ENCODE data around the gene CNPY4. TPM values are rescaled to one million over a fixed set of nuclear protein-coding genes. Genes with fewer than 3 reads are reported as not detected.

CNPY4 gene
- total and polyA plus RNA-seq, 10 of the 15 experiments (the other 5 are each of a cell fraction or from before 2014, with no cell fraction given) = 2.5 to 9.2 (median 6.8) TPM

DNA sequence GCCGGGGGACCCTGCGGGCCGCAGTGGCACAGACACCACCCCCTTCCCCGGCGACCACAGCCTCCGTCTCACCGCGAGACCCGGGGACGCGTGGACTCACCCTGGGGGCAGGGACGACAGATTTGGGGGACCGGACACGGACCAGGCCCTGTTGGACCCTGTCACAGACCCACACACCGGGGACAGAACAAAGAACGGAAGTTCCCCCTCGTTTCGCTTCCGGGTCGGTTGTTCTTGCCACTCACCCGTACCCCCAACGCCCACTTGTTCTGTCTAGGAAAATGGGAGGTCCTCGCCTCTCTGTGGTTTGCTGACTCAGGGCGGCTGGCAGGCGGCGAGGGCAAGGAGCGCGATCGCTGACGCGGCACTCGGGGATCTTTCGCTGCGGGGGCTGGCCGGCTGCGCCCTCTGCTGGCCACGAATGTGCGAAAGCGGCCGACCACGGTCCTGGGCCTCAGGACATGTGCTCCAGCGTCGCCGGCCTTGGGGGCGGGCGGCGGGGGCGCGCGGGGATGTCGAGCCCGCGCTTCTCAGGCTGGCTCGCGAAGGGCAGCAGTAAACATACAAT lies 37.8 kb upstream of the CNPY4 start, which contains the start of gene ZNF3 (continued):
- TF ChIP-seq, protein P1, sequence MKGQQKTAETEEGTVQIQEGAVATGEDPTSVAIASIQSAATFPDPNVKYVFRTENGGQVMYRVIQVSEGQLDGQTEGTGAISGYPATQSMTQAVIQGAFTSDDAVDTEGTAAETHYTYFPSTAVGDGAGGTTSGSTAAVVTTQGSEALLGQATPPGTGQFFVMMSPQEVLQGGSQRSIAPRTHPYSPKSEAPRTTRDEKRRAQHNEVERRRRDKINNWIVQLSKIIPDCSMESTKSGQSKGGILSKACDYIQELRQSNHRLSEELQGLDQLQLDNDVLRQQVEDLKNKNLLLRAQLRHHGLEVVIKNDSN (IDR thresholded peaks at IDR 0.05; ENCODE audit: borderline replicate concordance, extremely low read length, insufficient read depth, low read depth, low read length) = no peak
- TF ChIP-seq WRNIP1 (IDR thresholded peaks at IDR 0.05; ENCODE audit: borderline replicate concordance, low read depth, low read length) (no peak), IRF5 (IDR thresholded peaks at IDR 0.05; ENCODE audit: borderline replicate concordance) (no peak), ELK1 (IDR thresholded peaks at IDR 0.05; ENCODE audit: low read depth, low read length) (peak; percentile 73; the same call in 1 of the 2 replicates), BCL11A (IDR thresholded peaks at IDR 0.05; ENCODE audit: low read depth, low read length) (0 out of 2 replicates have a peak, but pooled peaks have one; percentile 11), HCFC1 (IDR thresholded peaks at IDR 0.05; ENCODE audit: low read length) (peak; percentile 84), GATAD2B (conservative IDR thresholded peaks at IDR 0.05; ENCODE audit: low read depth) (peak; percentile 71; the same call in 1 of the 2 replicates), ZNF384 (IDR thresholded peaks at IDR 0.05; ENCODE audit: borderline replicate concordance, low read depth, low read length) (no peak), MYC (IDR thresholded peaks at IDR 0.05; ENCODE audit: insufficient read depth, insufficient read length, insufficient replicate concordance, low read length, severe bottlenecking) (peak; percentile 82), SREBF1 (IDR thresholded peaks at IDR 0.05; ENCODE audit: low read length) (peak; percentile 86), NFXL1 (IDR thresholded peaks at IDR 0.05; ENCODE audit: borderline replicate concordance) (no peak), MEF2B (IDR thresholded peaks at IDR 0.05; ENCODE audit: partially characterized antibody, poor library complexity, severe bottlenecking) (peak; percentile 18), CREB1 (IDR thresholded peaks at IDR 0.05; ENCODE audit: low read depth) (peak; percentile 85), SIN3A (IDR thresholded peaks at IDR 0.05; ENCODE audit: low read depth, low read length) (peak; percentile 86), PAX5 (IDR thresholded peaks at IDR 0.05; ENCODE audit: borderline replicate concordance, low read depth, low read length) (peak; percentile 74; the same call in 1 of the 2 replicates), KDM1A (IDR thresholded peaks at IDR 0.05; ENCODE audit: borderline replicate concordance) (no peak), IKZF2 (IDR thresholded peaks at IDR 0.05) (no peak), TBL1XR1 (IDR thresholded peaks at IDR 0.05; ENCODE audit: low read depth, low read length) (peak; percentile 77; the same call in 1 of the 2 replicates), PML (IDR thresholded peaks at IDR 0.05; ENCODE audit: low read length) (peak; percentile 91), BHLHE40 (IDR thresholded peaks at IDR 0.05; ENCODE audit: borderline replicate concordance in 1 of 2, low read depth in 2 of 2, low read length in 1 of 2) (peak in 1 of 2 experiments; percentile 85; a peak in 3 of 4 replicates), RB1 (IDR thresholded peaks at IDR 0.05; ENCODE audit: borderline replicate concordance) (peak; percentile 79; the same call in 1 of the 2 replicates), STAT1 (conservative IDR thresholded peaks at IDR 0.05) (0 out of 2 replicates have a peak, but pooled peaks have one; percentile 50), POLR2A (IDR thresholded peaks at IDR 0.05; ENCODE audit: low read depth, low read length) (peak; percentile 96), ZNF217 (IDR thresholded peaks at IDR 0.05) (no peak), IRF4 (IDR thresholded peaks at IDR 0.05; ENCODE audit: low read depth, low read length) (peak; percentile 57; the same call in 1 of the 2 replicates)
- TF ChIP-seq, protein P2, sequence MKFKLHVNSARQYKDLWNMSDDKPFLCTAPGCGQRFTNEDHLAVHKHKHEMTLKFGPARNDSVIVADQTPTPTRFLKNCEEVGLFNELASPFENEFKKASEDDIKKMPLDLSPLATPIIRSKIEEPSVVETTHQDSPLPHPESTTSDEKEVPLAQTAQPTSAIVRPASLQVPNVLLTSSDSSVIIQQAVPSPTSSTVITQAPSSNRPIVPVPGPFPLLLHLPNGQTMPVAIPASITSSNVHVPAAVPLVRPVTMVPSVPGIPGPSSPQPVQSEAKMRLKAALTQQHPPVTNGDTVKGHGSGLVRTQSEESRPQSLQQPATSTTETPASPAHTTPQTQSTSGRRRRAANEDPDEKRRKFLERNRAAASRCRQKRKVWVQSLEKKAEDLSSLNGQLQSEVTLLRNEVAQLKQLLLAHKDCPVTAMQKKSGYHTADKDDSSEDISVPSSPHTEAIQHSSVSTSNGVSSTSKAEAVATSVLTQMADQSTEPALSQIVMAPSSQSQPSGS (IDR thresholded peaks at IDR 0.05; ENCODE audit: low read length) = no peak

Measured in GM12878 (cell line).